ENCODE results near the gene MARF1.
A peak's percentile ranks its signal among the peaks of the same experiment; 100 is the strongest.

Gene MARF1

DNA sequence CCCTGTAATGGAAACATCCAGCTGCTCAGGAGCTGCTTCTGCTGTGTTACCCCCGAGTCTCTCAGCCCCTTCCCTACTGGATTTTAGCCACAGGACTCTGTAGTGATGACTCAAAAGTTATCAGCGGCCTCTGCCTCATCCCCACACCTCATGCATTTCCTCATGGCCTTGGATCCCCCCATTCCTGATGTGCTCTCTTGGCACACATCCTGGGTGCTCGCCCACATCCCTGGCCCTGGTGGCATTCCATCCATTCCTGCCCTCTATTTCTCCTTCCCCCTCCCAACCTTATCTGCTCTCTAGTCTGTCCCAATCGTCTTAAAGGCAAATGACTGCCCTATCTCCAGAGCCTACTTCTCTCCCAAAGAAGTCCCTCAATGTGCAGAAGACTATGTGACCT lies 24.6 kb downstream of the MARF1 start:
- Histone ChIP-seq H3K27me3 (ENCODE audit: control insufficient read depth, insufficient read depth, low read length) (no peaks in the 10 kb centered on the region), H3K9ac (ENCODE audit: low read length) (no peak overlapping the region), H3K36me3 (ENCODE audit: control insufficient read depth, insufficient read depth, low read length) (peaks cover 84% of the 10 kb centered on the region), H3K27ac (ENCODE audit: low read depth, low read length) (no peak overlapping the region), H3K4me3 (ENCODE audit: low read depth, low read length) (no peak overlapping the region), H3K4me1 (ENCODE audit: control insufficient read depth, insufficient read depth, low read length) (peaks cover 3% of the 10 kb centered on the region; the same call in 1 of the 2 replicates), H3K9me3 (ENCODE audit: control insufficient read depth, insufficient read depth, low read depth, low read length) (no peaks in the 10 kb centered on the region)

DNA sequence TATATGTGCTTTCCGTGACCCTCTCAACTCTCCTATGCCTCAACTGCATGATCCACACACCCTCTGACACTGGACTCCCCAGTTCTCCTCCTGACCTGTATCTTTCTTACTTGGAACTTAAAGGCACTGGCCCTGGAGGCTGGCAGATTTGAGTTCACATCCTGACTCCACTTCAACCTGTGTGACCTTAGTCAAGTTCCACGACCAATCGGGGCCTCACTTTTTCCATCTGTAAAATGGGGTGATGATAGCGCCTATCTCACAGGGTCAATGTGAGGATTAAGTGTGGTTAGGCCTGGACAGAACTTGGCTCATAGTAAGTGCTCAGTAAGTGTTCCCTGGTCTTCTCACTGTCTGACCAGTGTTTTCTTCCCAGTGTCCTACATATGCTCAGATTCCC lies 25.1 kb downstream of the MARF1 start:
- Histone ChIP-seq H3K9ac (ENCODE audit: low read length) (no peak overlapping the region), H3K27ac (ENCODE audit: low read depth, low read length) (no peak overlapping the region), H3K36me3 (ENCODE audit: control insufficient read depth, insufficient read depth, low read length) (peaks cover 85% of the 10 kb centered on the region), H3K27me3 (ENCODE audit: control insufficient read depth, insufficient read depth, low read length) (no peaks in the 10 kb centered on the region), H3K4me1 (ENCODE audit: control insufficient read depth, insufficient read depth, low read length) (peaks cover 3% of the 10 kb centered on the region; the same call in 1 of the 2 replicates), H3K4me3 (ENCODE audit: low read depth, low read length) (no peak overlapping the region), H3K9me3 (ENCODE audit: control insufficient read depth, insufficient read depth, low read depth, low read length) (no peaks in the 10 kb centered on the region)

DNA sequence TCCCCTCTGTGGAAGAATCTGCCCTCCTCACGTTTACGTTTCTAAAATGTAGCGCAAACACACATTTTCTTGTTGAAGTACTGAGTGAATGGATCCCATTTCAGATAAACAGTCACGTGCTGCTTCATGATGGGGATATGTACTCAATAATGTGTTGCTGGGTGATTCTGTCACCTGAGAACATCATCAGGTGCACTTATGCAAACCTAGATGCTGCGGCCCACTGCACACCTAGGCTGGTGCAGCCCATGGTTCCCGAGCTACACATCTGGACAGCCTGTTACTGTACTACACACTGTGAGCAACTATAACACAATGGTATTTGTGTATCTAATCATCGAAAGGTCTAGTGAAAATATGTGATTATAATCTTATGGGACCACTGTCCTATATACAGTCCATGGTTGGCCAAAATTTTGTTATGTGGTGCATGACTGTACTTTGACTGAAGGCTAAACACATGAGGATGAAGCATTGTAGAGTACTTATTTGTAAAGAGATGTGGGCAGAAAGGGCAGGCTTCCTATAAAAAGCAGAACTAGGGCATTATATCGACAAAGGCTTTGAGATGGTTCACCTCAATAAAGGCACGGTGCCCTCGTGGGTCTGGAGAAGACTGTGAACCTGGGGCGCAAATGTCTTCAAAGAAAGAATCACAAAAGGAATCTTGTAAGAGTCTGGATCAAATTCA lies 26.3 kb downstream of the MARF1 start:
- H3K9me3 ChIP-seq (ENCODE audit: control insufficient read depth, insufficient read depth, low read depth, low read length) = no peaks in the 10 kb centered on the region
- peaks cover 88% of the 10 kb centered on the region for H3K36me3 ChIP-seq (ENCODE audit: control insufficient read depth, insufficient read depth, low read length)
- H3K27ac ChIP-seq (ENCODE audit: low read depth, low read length) = no peak overlapping the region

DNA sequence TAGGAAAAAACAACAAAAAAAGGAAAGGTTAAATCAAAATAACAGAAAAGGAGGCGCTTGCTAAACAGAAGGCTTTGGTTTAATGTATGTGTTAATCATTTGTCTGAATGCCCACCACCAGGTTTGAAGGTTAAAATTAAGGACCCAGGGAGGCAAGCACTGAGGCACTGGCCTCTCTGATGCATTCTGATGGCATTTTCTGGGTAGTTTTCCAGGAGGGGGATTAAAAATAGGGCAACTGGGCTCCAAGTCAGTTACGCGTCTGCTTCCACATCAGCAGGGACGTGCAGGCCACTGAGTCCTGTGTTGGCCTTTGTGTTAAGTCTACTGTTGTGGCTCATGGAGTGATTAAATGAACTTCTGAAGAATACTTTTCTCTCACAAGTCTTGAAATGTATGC lies 26.9 kb downstream of the MARF1 start:
- H3K9ac ChIP-seq (ENCODE audit: low read length) = no peak overlapping the region
- H3K4me3 ChIP-seq (ENCODE audit: low read depth, low read length) = no peak overlapping the region
- H3K36me3 ChIP-seq (ENCODE audit: control insufficient read depth, insufficient read depth, low read length) = peaks cover 85% of the 10 kb centered on the region
- no peaks in the 10 kb centered on the region for H3K27me3 ChIP-seq (ENCODE audit: control insufficient read depth, insufficient read depth, low read length)
- H3K4me1 ChIP-seq (ENCODE audit: control insufficient read depth, insufficient read depth, low read length) = peaks cover 3% of the 10 kb centered on the region; the same call in 1 of the 2 replicates
- no peaks in the 10 kb centered on the region for H3K9me3 ChIP-seq (ENCODE audit: control insufficient read depth, insufficient read depth, low read depth, low read length)
- no peak overlapping the region for H3K27ac ChIP-seq (ENCODE audit: low read depth, low read length)

More for the DNA sequence above, 26.3 kb downstream of the MARF1 start:
- Histone ChIP-seq H3K4me3 (ENCODE audit: low read depth, low read length) (no peak overlapping the region), H3K9ac (ENCODE audit: low read length) (no peak overlapping the region), H3K4me1 (ENCODE audit: control insufficient read depth, insufficient read depth, low read length) (peaks cover 3% of the 10 kb centered on the region; the same call in 1 of the 2 replicates), H3K27me3 (ENCODE audit: control insufficient read depth, insufficient read depth, low read length) (no peaks in the 10 kb centered on the region)

DNA sequence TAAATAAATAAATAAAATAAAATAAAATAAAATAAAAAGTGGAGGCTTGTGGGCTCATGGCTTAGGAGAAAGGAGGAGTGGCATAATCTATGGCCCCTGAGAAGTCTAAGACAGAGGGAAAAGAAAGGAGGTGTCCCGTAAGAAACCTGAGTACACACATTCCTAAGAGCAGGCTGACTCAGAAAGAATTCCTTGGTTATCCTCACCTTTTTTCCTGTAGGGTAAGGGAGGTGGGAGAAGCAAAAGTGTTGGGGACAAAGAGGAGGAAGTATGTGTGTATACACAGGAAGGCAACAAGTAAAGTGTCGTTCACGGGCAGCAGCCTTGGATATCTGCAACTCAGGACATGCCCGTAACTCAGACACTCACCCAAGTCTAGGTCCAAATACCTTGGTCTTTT lies 29.3 kb downstream of the MARF1 start:
- Histone ChIP-seq H3K9ac (ENCODE audit: low read length) (peak overlapping the region; percentile 2), H3K4me3 (ENCODE audit: low read depth, low read length) (no peak overlapping the region), H3K9me3 (ENCODE audit: control insufficient read depth, insufficient read depth, low read depth, low read length) (no peaks in the 10 kb centered on the region), H3K4me1 (ENCODE audit: control insufficient read depth, insufficient read depth, low read length) (peaks cover 3% of the 10 kb centered on the region; the same call in 1 of the 2 replicates), H3K27ac (ENCODE audit: low read depth, low read length) (no peak overlapping the region), H3K36me3 (ENCODE audit: control insufficient read depth, insufficient read depth, low read length) (peaks cover 86% of the 10 kb centered on the region), H3K27me3 (ENCODE audit: control insufficient read depth, insufficient read depth, low read length) (no peaks in the 10 kb centered on the region)

DNA sequence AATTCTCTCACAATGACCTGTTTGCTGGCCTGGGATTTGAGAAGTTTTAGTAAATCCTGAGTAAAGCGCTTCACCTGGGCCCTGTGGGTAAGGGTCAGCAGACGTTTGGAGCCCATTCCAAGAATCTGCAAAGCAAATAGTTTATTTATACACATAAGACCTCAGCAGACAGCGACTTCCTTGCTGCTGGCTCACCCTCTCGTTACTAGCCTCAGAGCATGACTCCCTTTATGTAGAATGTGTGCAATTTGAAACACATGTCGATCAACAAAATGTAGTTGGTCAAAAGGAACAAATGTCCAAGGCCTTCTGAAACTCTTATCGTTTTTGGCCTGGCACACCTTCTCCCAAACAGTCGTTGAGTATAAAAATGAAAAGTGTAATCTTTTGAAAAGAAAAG lies 31.3 kb downstream of the MARF1 start:
- Histone ChIP-seq H3K36me3 (ENCODE audit: control insufficient read depth, insufficient read depth, low read length) (peaks cover 84% of the 10 kb centered on the region), H3K27ac (ENCODE audit: low read depth, low read length) (0 out of 2 replicates have a peak overlapping the region, but pooled peaks have one; percentile 30), H3K27me3 (ENCODE audit: control insufficient read depth, insufficient read depth, low read length) (no peaks in the 10 kb centered on the region), H3K4me1 (ENCODE audit: control insufficient read depth, insufficient read depth, low read length) (peaks cover 3% of the 10 kb centered on the region; the same call in 1 of the 2 replicates), H3K4me3 (ENCODE audit: low read depth, low read length) (no peak overlapping the region), H3K9me3 (ENCODE audit: control insufficient read depth, insufficient read depth, low read depth, low read length) (no peaks in the 10 kb centered on the region), H3K9ac (ENCODE audit: low read length) (no peak overlapping the region)

DNA sequence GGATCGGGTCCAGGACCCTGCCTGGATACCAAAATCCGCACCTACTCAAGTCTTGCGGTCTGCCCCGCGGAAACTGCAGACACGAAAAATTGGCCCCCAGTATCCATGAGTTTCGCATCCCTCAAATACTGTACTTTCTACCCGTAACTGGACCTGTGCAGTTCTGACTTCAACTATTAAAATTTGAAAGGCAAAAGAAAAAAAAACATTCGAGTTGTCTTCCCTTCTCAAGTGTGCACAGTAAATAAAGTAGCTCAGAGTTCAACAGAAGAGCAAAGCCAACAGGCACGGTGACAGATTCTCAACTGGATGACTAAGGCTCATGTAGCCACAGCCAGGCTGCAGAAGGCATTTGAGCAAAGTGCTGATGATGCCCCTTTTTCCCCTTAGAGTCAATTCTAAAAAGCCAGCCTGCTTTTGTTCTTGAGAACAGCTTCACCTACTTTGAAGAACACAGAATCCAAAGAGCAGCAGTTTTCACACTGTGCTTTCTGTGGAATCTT lies 32.5 kb downstream of the MARF1 start:
- Histone ChIP-seq H3K4me3 (ENCODE audit: low read depth, low read length) (no peak overlapping the region), H3K9me3 (ENCODE audit: control insufficient read depth, insufficient read depth, low read depth, low read length) (no peaks in the 10 kb centered on the region), H3K27me3 (ENCODE audit: control insufficient read depth, insufficient read depth, low read length) (no peaks in the 10 kb centered on the region), H3K4me1 (ENCODE audit: control insufficient read depth, insufficient read depth, low read length) (peaks cover 3% of the 10 kb centered on the region; the same call in 1 of the 2 replicates), H3K36me3 (ENCODE audit: control insufficient read depth, insufficient read depth, low read length) (peaks cover 84% of the 10 kb centered on the region), H3K9ac (ENCODE audit: low read length) (no peak overlapping the region), H3K27ac (ENCODE audit: low read depth, low read length) (no peak overlapping the region)

DNA sequence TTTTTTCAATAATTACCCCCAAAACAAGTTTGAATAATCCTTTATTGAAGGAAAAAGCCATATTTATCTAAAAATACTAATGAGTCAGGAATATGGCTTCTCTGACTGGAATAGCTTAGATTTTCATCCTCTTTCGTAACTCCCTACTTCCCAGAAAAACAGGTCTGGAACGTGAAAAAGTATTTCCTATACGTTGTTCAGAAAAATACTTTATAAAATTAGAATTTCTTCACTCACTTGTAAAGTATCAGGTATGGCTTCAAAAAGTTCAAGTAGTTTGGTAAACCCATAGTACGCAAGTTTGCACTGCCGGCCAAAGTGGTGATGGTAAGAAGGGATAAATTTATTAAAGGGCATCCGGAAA lies 33.7 kb downstream of the MARF1 start:
- Histone ChIP-seq H3K9ac (ENCODE audit: low read length) (no peak overlapping the region), H3K27me3 (ENCODE audit: control insufficient read depth, insufficient read depth, low read length) (no peaks in the 10 kb centered on the region), H3K9me3 (ENCODE audit: control insufficient read depth, insufficient read depth, low read depth, low read length) (no peaks in the 10 kb centered on the region), H3K36me3 (ENCODE audit: control insufficient read depth, insufficient read depth, low read length) (peaks cover 87% of the 10 kb centered on the region), H3K4me1 (ENCODE audit: control insufficient read depth, insufficient read depth, low read length) (peaks cover 3% of the 10 kb centered on the region; the same call in 1 of the 2 replicates), H3K4me3 (ENCODE audit: low read depth, low read length) (no peak overlapping the region), H3K27ac (ENCODE audit: low read depth, low read length) (no peak overlapping the region)

DNA sequence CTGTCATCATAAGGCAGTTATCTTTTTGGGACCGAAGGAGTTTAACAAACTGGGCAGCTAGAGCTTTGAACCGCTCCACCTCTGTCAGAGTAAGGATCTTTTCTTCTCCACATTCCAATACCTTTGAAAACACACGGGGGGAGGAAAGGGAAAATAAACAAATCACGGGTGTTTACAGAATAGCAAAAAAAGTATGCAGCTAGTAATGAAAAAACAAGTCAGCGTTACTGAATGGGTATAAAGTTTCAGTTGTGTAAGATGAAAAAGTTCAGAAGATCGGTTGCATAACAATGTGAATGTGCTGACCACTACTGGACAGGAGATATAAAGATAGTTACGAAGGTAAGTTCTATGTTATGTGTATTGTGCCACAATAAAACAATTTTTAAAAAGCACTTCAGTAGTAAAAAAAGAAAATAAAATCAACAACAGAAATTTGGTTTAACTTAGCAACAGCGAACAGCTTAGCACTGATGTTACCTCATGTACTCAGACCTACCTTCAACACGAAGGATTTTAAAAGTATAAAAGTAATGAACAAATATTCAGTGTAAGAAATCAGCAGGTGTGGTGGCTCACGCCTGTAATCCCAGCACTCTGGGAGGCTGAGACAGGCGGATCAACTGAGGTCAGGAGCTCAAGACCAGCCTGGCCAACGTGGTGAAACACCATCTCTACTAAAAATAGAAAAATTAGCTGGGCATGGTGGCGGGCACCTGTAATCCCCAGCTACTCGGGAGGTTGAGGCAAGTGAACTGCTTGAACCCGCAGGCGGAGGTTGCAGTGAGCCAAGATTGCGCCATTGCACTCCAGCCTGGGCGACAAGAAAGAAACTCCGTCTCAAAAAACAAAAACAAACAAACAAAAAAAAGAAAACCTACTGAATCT lies 34.3 kb downstream of the MARF1 start:
- Histone ChIP-seq H3K9me3 (ENCODE audit: control insufficient read depth, insufficient read depth, low read depth, low read length) (no peaks in the 10 kb centered on the region), H3K4me3 (ENCODE audit: low read depth, low read length) (no peak overlapping the region), H3K27ac (ENCODE audit: low read depth, low read length) (no peak overlapping the region), H3K27me3 (ENCODE audit: control insufficient read depth, insufficient read depth, low read length) (no peaks in the 10 kb centered on the region), H3K9ac (ENCODE audit: low read length) (no peak overlapping the region), H3K36me3 (ENCODE audit: control insufficient read depth, insufficient read depth, low read length) (peaks cover 90% of the 10 kb centered on the region), H3K4me1 (ENCODE audit: control insufficient read depth, insufficient read depth, low read length) (no peaks in the 10 kb centered on the region)

DNA sequence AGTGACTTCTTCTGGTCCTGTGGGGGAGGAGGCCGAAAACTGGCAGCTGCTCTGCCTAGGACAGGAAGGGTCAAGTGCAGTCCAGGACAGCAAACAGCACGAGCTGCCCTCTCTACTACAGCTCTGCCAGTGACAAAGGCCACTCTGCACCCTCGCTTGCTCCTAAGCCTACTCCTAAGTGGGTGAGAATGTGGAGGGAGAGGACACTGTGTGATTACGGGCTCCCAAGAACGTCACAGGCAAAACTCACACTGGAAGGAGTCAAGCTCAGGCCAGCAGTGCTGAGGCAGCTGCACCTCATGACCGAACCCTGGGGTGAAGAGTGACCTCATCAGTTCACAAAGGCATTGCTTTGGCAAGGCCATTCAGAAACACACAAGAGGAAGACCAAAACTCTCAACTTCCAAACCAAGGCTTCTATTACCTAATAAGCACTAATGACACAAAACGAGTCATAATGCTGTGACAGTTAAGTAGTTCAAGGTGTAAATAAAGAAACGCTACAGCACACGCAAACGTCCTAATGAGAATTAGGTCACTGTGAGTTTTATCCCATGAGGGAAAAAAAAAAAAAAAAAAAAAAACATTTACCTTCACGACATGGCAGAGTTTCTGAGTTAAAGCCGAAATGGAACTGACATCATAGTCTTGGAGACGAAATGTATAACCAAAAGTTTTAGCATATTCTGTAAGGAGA lies 35.1 kb downstream of the MARF1 start:
- H3K4me1 ChIP-seq (ENCODE audit: control insufficient read depth, insufficient read depth, low read length) = no peaks in the 10 kb centered on the region
- H3K9me3 ChIP-seq (ENCODE audit: control insufficient read depth, insufficient read depth, low read depth, low read length) = no peaks in the 10 kb centered on the region
- no peak overlapping the region for H3K4me3 ChIP-seq (ENCODE audit: low read depth, low read length)
- no peaks in the 10 kb centered on the region for H3K27me3 ChIP-seq (ENCODE audit: control insufficient read depth, insufficient read depth, low read length)
- H3K36me3 ChIP-seq (ENCODE audit: control insufficient read depth, insufficient read depth, low read length) = peaks cover 93% of the 10 kb centered on the region
- H3K9ac ChIP-seq (ENCODE audit: low read length) = no peak overlapping the region
- no peak overlapping the region for H3K27ac ChIP-seq (ENCODE audit: low read depth, low read length)
